NOMO-1 treated with DMSO at 0.1 percent for 48 hours (cell line): ENCODE measurements around the gene MYMK.
"Not testable (repeated sequence)": the region's sequence is repeated elsewhere in the genome, so short reads cannot be mapped to it uniquely, and the experiment has no call there.

Experiments
- DNase-seq: peaks from one replicate; lab custom pipeline; 2025; ENCODE audit not compliant: unreplicated experiment; lab: John Stamatoyannopoulos, UW

Gene MYMK, protein sequence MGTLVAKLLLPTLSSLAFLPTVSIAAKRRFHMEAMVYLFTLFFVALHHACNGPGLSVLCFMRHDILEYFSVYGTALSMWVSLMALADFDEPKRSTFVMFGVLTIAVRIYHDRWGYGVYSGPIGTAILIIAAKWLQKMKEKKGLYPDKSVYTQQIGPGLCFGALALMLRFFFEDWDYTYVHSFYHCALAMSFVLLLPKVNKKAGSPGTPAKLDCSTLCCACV

DNA sequence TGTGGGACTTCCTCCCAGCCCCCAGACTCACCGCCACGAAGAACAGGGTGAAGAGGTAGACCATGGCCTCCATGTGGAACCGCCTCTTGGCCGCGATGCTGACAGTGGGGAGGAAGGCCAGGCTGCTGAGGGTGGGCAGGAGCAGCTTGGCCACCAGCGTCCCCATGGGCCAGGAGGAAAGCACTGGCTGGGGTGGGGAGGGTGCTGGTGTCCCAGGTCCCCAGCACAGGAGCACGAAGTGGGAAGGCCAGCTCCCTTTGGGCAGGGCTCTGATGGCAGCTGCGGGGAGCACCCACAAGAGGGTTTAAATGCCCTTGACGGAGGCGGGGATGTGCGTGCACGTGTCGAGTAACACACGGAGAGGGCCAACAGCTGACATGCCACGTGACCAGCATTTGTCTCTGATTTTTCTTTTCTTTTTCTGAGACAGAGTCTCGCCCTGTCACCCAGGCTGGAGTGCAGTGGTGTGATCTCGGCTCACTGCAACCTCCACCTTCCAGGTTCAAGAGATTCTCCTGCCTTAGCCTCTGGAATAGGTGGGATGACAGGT, at the start of gene MYMK:
Gene MYMK, minus strand, starts transcription at position 281 of the 550 bp plus-strand sequence. Its CDS starts 115 bp downstream, at position 166.
- DNase-seq: no peak

DNA sequence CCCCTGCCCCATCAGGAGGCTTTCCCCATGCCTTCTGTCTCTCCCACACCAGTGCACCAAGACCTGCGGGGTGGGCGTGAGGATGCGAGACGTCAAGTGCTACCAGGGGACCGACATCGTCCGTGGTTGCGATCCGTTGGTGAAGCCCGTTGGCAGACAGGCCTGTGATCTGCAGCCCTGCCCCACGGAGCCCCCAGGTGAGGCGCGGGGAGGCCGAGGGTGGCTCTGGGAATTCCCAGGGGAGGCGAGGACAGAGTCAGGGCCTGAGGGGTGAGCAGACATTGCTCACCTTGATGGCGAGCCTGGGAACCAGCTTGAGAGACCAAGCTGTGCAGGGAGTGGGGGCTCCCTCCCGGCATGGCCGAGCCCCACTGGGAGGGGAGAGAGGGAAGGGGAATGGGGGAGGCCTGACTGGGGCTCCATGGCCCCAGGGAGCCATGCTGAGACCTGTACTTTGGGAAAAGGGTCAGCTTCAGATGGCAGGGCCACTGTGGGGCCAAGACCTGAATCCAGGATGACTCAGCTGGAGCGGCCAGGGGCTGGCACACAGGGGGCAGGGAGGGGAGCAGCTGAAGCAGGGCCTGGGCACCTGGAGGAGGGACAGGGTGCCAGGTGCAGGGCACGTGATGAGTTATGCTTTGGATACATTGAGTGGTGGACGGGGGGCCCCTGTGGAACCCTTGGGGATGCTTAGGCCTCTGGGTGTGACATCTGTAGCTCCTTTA, 49.2 kb upstream of the MYMK start:
- no peak for DNase-seq

DNA sequence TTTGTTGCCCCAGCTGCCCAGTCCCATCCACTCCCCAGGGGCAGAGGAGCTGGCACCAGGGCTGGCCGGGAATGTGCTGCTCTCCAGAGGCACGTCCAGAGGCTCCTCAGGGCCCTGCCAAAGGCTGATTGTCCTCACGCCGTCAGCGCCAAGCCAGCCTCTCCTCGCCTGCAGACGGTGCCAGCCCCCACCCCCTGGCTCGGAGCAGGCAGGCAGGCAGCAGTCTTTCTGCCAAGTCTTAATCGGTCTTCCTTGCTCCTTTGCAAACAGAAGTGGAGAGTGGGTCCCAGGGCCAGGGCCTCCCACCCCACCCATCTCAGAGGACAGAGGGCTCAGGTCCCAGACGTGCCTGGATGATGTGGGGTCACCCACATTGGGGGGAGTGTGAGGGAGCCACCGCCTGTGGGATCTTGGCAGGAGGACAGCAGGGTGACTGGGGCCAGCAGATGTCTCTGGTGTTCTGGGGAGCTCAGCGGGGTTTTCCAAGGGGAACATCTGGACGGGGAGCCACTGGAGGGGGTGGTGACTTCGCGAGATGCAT, 48.1 kb upstream of the MYMK start:
- DNase-seq: no peak

DNA sequence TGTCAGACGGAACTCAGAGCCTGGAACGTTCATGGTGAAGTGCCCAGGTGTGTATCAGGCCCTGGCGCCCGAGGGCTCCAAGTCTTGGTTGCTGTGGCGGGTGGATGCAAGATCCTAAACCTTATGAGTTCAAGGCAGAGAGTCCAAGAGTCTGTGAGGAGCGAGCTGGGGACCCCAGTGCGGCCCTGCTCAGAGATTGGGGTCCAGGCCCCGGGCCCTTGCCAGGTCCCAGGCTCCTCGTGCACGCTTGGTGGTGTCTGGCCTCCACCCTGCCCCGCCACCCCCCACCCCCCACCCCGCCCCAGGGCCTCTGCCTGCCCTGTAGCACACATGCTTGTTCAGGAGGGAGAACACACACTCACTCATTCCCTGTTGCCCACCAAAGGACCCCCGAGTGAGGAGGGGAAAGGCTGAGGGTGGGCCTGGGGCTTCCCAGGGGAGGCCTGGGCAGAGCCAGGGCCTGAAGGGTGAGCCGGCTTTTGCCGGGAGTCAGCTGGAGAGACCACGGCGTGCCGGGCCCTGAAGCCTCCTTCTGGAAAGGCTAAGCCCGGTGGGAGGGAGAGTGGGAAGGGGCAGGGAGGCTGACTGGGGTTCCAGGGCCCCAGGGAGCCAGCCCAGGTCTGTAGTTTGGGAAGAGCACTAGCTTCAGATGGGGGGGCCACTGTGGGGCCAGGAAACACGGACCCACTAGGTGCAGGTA, 47.3 kb upstream of the MYMK start:
- no peak for DNase-seq

DNA sequence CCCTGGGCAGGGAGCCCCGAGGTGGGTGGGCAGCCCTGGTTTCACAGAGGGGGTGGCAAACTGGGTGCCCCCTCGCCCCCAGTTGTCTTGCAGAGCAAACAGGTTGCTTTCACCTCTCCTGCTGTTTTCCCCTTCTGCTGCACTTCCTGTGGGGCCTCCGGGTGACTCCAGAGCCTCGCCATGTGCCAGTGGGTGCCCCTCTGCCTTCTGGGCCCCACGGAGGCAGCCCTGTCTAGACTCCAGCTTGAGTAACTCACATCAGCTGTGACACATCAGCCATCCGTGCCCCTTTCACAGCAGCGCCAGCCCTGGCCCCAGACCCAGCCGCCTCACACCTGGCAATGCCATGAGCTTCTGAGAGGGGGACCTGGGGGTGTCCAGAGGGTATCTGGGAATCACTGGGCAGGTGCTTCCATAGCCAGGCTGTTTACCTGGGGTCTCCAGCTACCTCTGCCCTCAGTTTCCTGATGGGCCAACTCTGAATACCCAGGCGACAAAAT, 46.7 kb upstream of the MYMK start:
- DNase-seq: no peak

DNA sequence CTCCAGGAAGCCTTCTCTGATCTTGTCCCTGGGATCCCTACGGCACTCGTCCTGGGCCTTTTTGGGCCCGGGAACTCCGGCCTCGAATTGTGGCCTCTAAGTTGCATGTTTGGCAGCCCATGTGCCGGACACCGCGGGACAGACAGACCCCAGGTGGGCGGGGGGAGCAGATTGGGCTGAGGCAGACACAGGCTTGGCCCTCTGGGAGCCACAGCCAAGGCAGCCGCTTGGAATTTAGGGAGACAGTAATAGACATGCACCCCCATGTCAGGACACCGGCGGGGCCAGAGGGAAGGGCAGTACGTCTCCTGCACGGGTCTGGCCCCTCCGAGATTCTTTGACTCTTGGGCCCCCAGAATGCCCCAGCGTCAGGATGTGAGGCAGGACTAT, 45.9 kb upstream of the MYMK start:
- DNase-seq: no peak

DNA sequence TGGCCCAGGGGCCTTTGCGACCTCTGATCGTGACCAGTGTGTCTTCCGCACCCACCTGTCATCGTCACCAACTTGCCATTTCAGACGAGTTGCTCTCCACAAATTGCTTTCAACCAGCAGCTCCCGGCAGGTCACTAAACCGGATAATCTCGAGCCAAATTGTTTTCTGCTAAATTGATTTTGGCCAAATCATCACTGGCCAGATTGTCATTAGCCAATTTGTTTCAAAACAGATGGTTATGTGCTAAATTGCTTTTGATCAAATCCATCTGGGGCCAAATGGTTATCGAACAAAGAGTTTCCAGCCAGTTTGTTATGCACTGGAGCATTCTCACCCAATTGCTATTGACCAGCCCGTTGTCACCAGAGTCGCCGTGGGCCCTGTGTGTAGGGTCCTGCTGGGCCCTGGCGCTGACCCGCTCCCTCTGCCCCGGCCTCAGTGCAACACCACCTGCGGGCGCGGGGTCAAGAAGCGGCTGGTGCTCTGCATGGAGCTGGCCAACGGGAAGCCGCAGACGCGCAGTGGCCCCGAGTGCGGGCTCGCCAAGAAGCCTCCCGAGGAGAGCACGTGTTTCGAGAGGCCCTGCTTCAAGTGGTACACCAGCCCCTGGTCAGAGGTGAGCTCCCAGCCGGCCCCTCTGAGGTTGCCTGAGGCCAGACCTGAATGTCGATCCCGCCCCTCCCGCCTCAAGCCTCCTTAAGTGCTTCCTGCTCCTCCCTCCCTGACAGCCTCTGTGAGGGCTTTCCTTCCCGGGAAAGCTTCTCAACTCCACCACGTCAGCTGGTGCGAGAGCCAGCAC, 45.3 kb upstream of the MYMK start:
- DNase-seq: no peak

DNA sequence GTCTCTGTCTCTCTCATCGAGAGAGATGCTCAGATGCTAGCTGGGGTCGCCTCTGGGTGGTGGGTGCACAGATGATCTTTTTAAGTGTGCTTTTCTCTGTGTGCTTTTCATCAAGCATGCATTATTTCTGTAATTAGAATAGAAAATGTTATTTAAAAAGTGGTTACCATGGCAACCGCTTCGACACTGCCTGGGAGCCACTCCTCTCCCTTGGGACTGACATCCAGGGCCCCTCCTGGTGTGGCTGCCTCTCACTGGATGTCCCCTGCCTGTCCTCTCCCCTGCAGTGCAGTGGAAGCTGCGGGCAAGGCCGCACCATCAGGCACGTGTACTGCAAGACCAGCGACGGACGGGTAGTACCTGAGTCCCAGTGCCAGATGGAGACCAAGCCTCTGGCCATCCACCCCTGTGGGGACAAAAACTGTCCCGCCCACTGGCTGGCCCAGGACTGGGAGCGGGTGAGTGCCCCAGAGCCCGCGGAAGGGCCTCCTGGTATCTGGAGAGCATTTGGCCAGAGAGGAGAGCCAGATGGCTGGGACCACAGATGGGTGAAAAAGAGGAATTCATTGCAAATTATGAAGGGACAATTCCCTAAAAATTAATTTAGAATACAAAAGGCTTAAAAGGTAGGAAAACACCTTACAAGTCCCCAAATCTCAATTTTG, 44.5 kb upstream of the MYMK start:
- DNase-seq: no peak

DNA sequence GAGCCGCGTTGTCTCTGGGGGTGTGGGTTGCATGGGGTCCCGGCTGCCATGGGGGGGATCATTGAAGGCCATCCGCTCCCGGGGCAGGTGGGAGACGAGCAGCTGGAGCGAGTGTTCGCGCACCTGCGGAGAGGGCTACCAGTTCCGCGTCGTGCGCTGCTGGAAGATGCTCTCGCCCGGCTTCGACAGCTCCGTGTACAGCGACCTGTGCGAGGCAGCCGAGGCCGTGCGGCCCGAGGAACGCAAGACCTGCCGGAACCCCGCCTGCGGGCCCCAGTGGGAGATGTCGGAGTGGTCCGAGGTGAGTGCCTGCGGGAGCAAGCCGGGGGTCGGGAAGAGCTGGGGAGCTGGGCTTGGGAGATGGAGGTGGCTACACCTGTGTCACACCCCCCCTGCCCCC, 43.4 kb upstream of the MYMK start:
- DNase-seq: no peak

DNA sequence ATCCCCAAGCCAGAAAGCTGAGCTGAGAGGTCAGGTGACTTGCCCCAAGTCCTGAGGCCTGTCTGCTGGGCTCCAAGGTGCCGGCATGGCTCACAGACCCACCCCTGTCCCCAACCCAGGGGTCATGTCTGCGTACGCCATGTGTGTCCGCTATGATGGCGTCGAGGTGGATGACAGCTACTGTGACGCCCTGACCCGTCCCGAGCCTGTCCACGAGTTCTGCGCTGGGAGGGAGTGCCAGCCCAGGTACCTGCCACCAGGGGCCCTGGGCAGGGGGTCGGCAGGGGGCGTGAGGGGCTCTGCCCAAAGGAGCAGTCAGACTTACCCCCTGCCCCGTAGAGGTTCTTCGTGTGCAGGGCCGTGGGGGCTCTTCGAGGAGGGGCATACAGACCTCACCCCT, 42.1 kb upstream of the MYMK start:
- DNase-seq: no peak

DNA sequence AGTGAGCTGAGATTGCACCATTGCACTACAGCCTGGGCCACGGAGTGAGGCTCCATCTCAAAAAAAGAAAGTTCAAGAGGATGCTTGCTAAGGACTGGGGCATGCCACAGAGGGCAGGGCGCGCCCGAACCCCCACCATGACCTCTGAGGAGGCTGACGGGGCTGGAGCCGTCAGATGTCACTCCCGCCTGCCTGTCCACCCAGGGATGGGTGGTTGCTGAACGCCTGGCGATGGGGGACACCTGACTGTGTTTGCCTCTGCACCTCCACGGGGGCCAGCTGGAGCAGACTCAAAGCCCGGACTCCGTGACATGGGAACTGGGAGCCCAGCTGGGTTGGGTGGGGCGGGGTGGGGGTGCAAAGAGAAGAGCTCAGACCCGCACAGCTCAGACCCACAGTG, 41.6 kb upstream of the MYMK start:
- DNase-seq: no peak

DNA sequence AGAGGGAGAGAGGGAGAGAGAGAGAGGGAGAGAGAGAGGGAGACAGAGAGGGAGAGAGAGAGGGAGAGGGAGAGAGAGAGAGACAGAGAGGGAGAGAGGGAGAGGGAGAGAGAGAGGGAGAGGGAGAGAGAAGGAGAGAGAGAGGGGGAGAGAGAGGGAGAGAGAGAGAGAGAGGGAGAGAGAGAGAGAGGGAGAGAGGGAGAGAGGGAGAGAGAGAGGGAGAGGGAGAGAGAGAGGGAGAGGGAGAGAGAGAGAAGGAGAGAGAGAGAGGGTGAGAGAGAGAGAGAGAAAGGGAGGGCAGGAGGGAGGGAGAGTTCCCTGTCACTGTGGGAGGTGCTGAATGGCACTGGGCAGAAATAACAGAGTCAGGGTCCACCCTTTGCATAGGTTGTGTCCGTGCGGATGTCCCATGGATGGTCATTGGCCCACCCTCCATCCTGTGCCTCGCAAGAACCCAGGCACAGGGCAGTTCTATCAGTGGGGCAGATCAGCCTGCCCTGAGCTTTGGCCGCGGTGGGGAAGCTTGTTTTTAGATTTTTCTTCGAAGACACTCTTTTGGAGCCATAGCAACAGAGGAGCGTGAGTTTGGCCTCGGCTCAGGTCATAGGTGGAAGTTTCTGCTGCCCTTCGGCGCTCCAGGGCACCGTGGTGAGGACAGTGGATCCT, 39.8 kb upstream of the MYMK start:
- DNase-seq: no peak

DNA sequence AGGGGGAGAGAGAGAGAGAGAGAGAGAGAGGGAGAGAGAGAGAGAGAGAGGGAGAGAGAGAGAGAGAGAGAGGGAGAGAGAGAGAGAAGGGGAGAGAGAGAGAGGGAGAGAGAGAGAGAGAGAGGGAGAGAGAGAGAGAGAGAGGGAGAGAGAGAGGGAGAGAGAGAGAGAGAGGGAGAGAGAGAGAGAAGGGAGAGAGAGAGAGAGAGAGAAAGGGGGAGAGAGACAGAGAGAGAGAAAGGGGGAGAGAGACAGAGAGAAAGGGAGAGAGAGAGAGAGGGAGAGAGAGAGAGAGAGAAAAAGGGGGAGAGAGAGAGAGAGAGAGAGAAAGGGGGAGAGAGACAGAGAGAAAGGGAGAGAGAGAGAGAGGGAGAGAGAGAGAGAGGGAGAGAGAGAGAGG, 39.1 kb upstream of the MYMK start:
- not testable (repeated sequence) for DNase-seq

DNA sequence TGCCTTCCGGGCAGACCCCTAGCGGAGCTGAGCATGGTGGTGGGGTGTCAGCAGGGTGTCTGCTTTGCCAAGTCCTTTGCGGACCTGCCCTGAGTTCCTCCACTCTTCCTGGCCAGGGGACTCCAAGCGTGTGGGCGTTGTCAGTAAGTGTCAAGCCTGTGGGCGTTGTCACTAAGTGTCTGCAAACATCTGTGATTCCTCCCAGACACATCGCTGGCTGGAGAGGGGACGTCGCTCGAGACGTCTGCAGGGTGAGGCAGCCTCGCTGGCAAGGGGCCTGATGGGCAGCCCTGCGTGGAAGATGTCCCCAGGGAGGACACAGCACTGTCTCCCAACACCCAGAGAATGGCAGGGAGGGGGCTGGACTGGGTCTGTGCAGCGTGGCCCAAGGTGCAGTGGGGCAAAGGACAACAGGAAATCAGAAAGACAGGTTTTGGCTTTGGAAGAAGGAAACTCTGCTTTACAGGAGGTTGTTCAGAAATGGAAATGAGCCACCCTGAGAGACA, 38.6 kb upstream of the MYMK start:
- DNase-seq: no peak

DNA sequence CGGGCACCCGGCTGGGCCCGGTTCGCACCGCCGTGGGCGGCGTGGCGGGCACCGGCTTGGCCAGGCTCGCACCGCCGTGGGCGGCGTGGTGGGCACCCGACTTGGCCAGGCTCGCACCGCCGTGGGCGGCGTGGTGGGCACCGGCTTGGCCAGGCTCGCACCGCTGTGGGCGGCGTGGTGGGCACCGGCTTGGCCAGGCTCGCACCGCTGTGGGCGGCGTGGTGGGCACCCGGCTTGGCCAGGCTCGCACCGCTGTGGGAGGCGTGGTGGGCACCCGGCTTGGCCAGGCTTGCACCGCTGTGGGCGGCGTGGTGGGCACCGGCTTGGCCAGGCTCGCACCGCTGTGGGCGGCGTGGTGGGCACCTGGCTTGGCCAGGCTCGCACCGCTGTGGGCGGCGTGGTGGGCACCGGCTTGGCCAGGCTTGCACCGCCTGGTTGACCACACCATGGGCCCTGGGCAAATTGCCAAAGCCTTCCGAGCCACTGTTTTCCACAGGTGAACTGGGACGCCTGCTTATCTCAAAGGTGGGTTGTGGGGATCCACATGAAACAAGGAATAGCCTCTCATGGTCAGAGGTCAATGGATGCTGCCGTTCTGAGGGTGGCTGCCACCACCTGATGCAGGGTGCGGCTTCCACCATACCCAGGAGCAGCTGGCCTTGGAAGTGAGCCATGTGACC, 38.0 kb upstream of the MYMK start:
- DNase-seq: no peak

DNA sequence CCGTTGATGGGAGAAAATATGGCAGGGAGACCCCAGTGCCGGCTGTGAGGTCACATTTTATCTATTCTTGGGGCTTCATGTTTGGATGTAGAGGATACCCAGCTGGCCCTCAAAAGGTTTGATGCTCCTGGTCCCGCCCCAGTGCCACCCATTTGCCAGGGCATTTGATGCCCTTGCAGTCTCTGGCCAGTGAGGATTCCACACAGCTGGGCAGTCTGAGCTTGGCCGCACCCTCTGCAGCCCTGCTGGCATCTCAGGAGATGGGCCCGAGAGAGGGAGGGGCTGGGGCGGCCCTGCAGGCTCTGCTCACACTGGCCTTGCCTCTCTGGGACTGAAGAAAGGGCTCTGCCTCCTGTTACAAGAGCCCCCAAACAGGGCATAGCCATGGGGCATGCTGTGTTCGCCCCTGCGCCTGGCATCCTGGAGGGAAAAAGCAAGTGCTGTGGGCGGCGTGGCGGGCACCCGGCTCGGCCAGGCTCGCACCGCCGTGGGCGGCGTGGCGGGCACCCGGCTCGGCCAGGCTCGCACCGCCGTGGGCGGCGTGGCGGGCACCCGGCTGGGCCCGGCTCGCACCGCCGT, 37.3 kb upstream of the MYMK start:
- no peak for DNase-seq

DNA sequence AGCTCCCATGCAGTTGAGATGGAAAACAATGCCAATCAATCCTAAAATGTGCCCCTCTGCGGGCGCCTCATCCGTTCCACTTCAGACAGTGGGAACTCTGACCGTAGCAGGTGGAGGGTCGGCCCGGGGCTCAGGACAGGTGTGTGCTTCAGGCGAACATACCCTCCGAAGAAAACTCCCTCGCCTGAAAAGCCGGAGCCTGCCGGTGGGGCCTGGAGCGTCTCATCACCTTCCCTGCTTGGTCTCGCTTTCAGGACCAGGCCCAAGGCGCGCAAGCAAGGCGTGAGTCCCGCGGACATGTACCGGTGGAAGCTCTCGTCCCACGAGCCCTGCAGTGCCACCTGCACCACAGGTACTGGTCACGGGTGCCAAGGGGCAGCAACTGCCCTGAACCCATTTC, 36.2 kb upstream of the MYMK start:
- no peak for DNase-seq

DNA sequence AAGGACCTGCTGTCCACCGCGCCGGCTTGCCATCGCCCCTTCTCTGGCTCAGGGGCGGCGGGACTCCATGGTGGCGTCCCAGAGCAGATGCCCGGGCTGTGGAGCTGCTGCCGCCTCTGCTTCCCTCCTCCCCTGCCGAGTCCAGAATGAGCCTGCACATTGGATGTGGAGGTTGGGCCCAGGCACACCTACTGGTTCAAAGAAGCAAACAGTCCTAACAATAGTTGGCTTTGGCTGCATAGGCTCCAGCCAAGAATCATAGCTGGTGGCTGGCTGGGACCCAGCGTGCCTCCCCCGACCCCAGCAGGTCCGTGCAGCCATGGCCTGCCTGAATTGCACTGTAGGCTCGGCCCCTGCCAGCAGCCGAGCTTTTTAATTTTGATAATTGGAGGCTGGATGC, 35.6 kb upstream of the MYMK start:
- DNase-seq: no peak
